Activated CD4-positive, alpha-beta T cell treated with anti-CD3 and anti-CD28 coated beads, Interleukin-2, Interleukin-4, amounts not matched to agents 100 ng/mL and 50 ng/mL, durations not matched to agents 16 hours and 8 hours (primary cell): ENCODE results near the gene ZPR1.
"Not testable (repeated sequence)": the region's sequence is repeated elsewhere in the genome, so short reads cannot be mapped to it uniquely, and the experiment has no call there.

Experiments
- DNase-seq: peaks from one replicate; pipeline ENCODE4 v3.0.0-alpha.2; 2020; ENCODE audit warnings: low spot score

The ZPR1 gene

GRCh38 chr11:116792144-116792868 is 4.5 kb upstream of the ZPR1 start:
- no peak for DNase-seq

- no peak for DNase-seq
Observed at GRCh38 chr11:116791813-116792143, 4.0 kb upstream of the ZPR1 start, which contains the start of gene APOA5. Gene APOA5, minus strand, starts transcription at chr11:116791879. Its CDS starts 19 bp downstream, at chr11:116791860.

- peak; percentile 78 for DNase-seq
Observed at GRCh38 chr11:116791002-116791812, 3.4 kb upstream of the ZPR1 start.

GRCh38 chr11:116790167-116791001 is 2.6 kb upstream of the ZPR1 start:
- DNase-seq = no peak

GRCh38 chr11:116788975-116789374 is 1.2 kb upstream of the ZPR1 start:
- DNase-seq = no peak

GRCh38 chr11:116788534-116788933 is 711 bp upstream of the ZPR1 start:
- DNase-seq = no peak

- no peak for DNase-seq
Observed at GRCh38 chr11:116787436-116787785, 412 bp downstream of the ZPR1 start.

- no peak for DNase-seq
Observed at GRCh38 chr11:116786966-116787365, 857 bp downstream of the ZPR1 start.

- no peak for DNase-seq
Observed at GRCh38 chr11:116786326-116786725, 1.5 kb downstream of the ZPR1 start.

GRCh38 chr11:116782728-116783127 is 5.1 kb downstream of the ZPR1 start:
- DNase-seq = peak; percentile 64

GRCh38 chr11:116778556-116778955 is 9.3 kb downstream of the ZPR1 start:
- DNase-seq = no peak

- DNase-seq = no peak
Observed at GRCh38 chr11:116777056-116777455, 10.8 kb downstream of the ZPR1 start.

GRCh38 chr11:116776522-116776984 is 11.3 kb downstream of the ZPR1 start:
- no peak for DNase-seq

- DNase-seq = no peak
Observed at GRCh38 chr11:116775975-116776374, 11.8 kb downstream of the ZPR1 start.

- DNase-seq = no peak
Observed at GRCh38 chr11:116774661-116775060, 13.2 kb downstream of the ZPR1 start.

- DNase-seq = peak; percentile 52
Observed at GRCh38 chr11:116773203-116774097, 14.4 kb downstream of the ZPR1 start.

- DNase-seq = peak; percentile 93
Observed at GRCh38 chr11:116772443-116773202, 15.2 kb downstream of the ZPR1 start, which contains the start of gene BUD13. Gene BUD13, minus strand, starts transcription at chr11:116772987. Its CDS starts 23 bp downstream, at chr11:116772964.

- DNase-seq = no peak
Observed at GRCh38 chr11:116771935-116772334, 15.9 kb downstream of the ZPR1 start.

- DNase-seq = no peak
Observed at GRCh38 chr11:116762132-116762531, 25.7 kb downstream of the ZPR1 start.

GRCh38 chr11:116756044-116756443 is 31.8 kb downstream of the ZPR1 start:
- not testable (repeated sequence) for DNase-seq
